ENCODE results near the gene C1orf21.
"Not testable (repeated sequence)": the region's sequence is repeated elsewhere in the genome, so short reads cannot be mapped to it uniquely, and the experiment has no call there.

Gene C1orf21

GRCh38 chr1:184608581-184608980, 221.8 kb downstream of the C1orf21 start:
- DNase-seq = no peak
- TF ChIP-seq GATA1 (IDR thresholded peaks at IDR 0.05; ENCODE audit: low read depth, low read length) (no peak), POLR2A (IDR thresholded peaks at IDR 0.05; ENCODE audit: low read length) (no peak)

- no peak for DNase-seq
- TF ChIP-seq POLR2A (IDR thresholded peaks at IDR 0.05; ENCODE audit: low read length) (no peak), GATA1 (IDR thresholded peaks at IDR 0.05; ENCODE audit: low read depth, low read length) (no peak)
These were observed 222.2 kb downstream of the C1orf21 start for GRCh38 chr1:184608990-184609389.

GRCh38 chr1:184610876-184611595, 224.2 kb downstream of the C1orf21 start:
- no peak for TF ChIP-seq POLR2A (IDR thresholded peaks at IDR 0.05; ENCODE audit: low read length)
- TF ChIP-seq GATA1 (IDR thresholded peaks at IDR 0.05; ENCODE audit: low read depth, low read length) = no peak
- no peak for DNase-seq

GRCh38 chr1:184612229-184612628, 225.4 kb downstream of the C1orf21 start:
- not testable (repeated sequence) for DNase-seq

- TF ChIP-seq POLR2A (IDR thresholded peaks at IDR 0.05; ENCODE audit: low read length) (no peak), GATA1 (IDR thresholded peaks at IDR 0.05; ENCODE audit: low read depth, low read length) (no peak)
- no peak for DNase-seq
These were observed 227.8 kb downstream of the C1orf21 start for GRCh38 chr1:184614667-184615066.

- TF ChIP-seq GATA1 (IDR thresholded peaks at IDR 0.05; ENCODE audit: low read depth, low read length) = no peak
- TF ChIP-seq POLR2A (IDR thresholded peaks at IDR 0.05; ENCODE audit: low read length) = no peak
- no peak for DNase-seq
These were observed 228.5 kb downstream of the C1orf21 start for GRCh38 chr1:184615301-184615700.

- TF ChIP-seq GATA1 (IDR thresholded peaks at IDR 0.05; ENCODE audit: low read depth, low read length) = no peak
- no peak for TF ChIP-seq POLR2A (IDR thresholded peaks at IDR 0.05; ENCODE audit: low read length)
- no peak for DNase-seq
These were observed 229.7 kb downstream of the C1orf21 start for GRCh38 chr1:184616504-184616903.

GRCh38 chr1:184617433-184618029, 230.7 kb downstream of the C1orf21 start:
- TF ChIP-seq GATA1 (IDR thresholded peaks at IDR 0.05; ENCODE audit: low read depth, low read length) = no peak
- TF ChIP-seq POLR2A (IDR thresholded peaks at IDR 0.05; ENCODE audit: low read length) = no peak
- DNase-seq = no peak

GRCh38 chr1:184618851-184619250, 232.0 kb downstream of the C1orf21 start:
- no peak for DNase-seq
- TF ChIP-seq GATA1 (IDR thresholded peaks at IDR 0.05; ENCODE audit: low read depth, low read length) = no peak
- TF ChIP-seq POLR2A (IDR thresholded peaks at IDR 0.05; ENCODE audit: low read length) = no peak

- DNase-seq = no peak
- no peak for TF ChIP-seq POLR2A (IDR thresholded peaks at IDR 0.05; ENCODE audit: low read length)
- no peak for TF ChIP-seq GATA1 (IDR thresholded peaks at IDR 0.05; ENCODE audit: low read depth, low read length)
These were observed 233.6 kb downstream of the C1orf21 start for GRCh38 chr1:184620469-184620868.

- DNase-seq = no peak
- TF ChIP-seq GATA1 (IDR thresholded peaks at IDR 0.05; ENCODE audit: low read depth, low read length) = no peak
- TF ChIP-seq POLR2A (IDR thresholded peaks at IDR 0.05; ENCODE audit: low read length) = no peak
These were observed 234.4 kb downstream of the C1orf21 start for GRCh38 chr1:184621260-184621659.

- no peak for DNase-seq
- no peak for TF ChIP-seq POLR2A (IDR thresholded peaks at IDR 0.05; ENCODE audit: low read length)
- no peak for TF ChIP-seq GATA1 (IDR thresholded peaks at IDR 0.05; ENCODE audit: low read depth, low read length)
These were observed 235.5 kb downstream of the C1orf21 start for GRCh38 chr1:184622136-184622823.

GRCh38 chr1:184623404-184623803, 236.6 kb downstream of the C1orf21 start:
- DNase-seq = no peak
- TF ChIP-seq GATA1 (IDR thresholded peaks at IDR 0.05; ENCODE audit: low read depth, low read length) (no peak), POLR2A (IDR thresholded peaks at IDR 0.05; ENCODE audit: low read length) (no peak)

- no peak for TF ChIP-seq GATA1 (IDR thresholded peaks at IDR 0.05; ENCODE audit: low read depth, low read length)
- no peak for TF ChIP-seq POLR2A (IDR thresholded peaks at IDR 0.05; ENCODE audit: low read length)
- no peak for DNase-seq
These were observed 237.2 kb downstream of the C1orf21 start for GRCh38 chr1:184624051-184624450.

- DNase-seq = no peak
These were observed 237.8 kb downstream of the C1orf21 start for GRCh38 chr1:184624626-184625025.

More at GRCh38 chr1:184624626-184625025, 237.8 kb downstream of the C1orf21 start:
- TF ChIP-seq POLR2A (IDR thresholded peaks at IDR 0.05; ENCODE audit: low read length) (no peak), GATA1 (IDR thresholded peaks at IDR 0.05; ENCODE audit: low read depth, low read length) (no peak)
